ENCODE results near the gene MLKL. TPM values are rescaled to one million over a fixed set of nuclear protein-coding genes. Genes with fewer than 3 reads are reported as not detected.
"Not testable (repeated sequence)": the region's sequence is repeated elsewhere in the genome, so short reads cannot be mapped to it uniquely, and the experiment has no call there.

The MLKL gene
- total RNA-seq, 1 experiment from 2014 or later = 50.0 TPM

DNA sequence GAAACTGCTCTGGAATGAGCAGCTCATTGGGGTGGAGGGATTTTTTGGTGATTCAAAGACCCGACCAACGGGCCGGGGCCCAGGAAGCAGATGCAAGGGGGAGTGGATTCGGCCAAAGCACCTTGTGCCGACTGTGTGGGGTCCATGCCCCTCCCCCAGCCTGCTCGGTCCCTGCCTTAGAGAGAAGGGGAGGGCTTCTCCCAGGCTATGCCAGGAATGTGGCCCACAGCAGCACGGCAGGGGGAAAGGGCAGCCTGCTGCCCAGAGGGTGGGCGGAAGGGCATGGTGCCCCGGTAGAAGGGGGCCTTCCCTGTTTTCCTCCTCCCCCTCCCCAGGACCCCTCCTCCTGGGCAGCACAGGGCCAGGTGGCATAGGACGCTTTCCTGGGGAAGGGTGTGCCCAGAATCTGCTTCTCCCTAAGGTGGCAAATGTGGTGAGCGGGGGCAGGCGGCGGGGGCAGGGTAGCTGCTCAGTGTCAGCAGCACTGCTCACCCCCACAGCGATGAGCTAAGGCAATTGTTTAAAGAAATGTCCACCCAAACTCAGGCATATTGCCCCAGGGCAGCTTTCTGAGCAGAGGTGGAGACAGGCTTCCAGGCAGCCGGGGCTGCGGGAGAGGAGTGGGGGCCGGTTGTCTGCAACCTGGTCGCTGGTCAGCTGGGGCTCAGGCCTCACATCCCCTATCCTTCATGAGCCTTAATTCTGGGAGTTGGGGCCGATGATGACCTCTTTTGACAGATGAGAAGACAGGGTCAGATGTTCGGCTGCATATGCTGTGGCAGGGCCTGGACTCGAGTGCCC is 33.9 kb upstream of the MLKL start:
- DNase-seq (ENCODE audit: extremely low read depth, low read depth) = no peak

DNA sequence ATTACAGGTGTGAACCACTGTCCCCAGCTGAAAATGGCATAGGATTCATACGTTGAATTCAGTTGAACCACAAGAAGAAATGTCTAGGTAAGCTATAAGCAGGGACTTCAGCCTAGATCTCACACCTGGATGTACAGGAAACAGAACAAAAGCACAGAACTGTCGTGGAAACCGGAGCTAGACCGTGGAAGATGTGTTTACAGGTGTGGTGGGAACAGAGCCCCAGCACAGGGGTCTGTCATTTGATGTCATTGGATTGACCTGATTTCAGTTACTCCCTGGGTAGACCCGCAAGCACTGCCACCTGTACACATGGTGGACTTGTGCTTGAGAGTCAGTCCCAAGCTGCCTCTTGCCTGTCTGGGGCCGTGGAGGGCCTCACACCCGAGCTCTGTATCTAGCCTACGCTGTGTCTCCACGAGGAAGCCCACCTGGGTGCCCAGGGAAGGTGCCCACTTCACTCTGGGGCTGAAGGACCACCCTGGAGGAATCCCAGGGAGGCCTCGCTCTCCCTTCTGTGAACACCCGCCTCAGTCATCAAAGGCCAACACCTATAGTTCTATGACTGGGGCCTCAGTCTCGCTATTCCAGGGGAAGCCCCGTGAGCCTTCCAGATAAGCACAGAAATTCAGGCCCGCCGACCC is 32.2 kb upstream of the MLKL start:
- no peak for DNase-seq (ENCODE audit: extremely low read depth, low read depth)

DNA sequence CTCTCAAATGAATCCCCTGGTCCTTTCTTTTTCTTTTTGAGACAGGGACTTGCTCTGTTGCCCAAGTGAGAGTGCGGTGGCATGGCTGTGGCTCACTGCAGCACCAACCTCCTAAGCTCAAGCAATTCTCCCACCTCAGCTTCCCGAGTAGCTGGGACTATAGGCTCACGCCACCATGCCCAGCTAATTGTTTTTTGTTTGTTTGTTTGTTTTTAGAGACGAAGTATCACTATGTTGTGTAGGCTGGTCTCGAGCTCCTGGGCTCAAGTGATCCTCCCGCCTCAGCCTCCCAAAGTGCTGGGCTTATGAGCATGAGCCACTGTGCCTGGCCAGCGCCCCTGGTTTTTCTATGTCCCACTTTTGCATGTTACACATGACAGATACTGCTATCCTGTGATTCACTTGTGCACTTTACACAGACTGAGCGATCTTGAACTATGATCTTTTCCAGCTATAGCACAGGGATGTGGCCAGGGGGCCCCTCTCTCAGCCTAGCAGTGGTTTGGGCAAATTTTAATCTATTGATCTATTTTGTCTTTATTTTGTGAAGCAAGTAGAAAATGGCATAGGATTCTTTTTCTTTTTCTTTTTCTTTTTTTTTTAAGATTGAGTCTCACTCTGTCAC is 31.3 kb upstream of the MLKL start:
- DNase-seq (ENCODE audit: extremely low read depth, low read depth) = no peak

DNA sequence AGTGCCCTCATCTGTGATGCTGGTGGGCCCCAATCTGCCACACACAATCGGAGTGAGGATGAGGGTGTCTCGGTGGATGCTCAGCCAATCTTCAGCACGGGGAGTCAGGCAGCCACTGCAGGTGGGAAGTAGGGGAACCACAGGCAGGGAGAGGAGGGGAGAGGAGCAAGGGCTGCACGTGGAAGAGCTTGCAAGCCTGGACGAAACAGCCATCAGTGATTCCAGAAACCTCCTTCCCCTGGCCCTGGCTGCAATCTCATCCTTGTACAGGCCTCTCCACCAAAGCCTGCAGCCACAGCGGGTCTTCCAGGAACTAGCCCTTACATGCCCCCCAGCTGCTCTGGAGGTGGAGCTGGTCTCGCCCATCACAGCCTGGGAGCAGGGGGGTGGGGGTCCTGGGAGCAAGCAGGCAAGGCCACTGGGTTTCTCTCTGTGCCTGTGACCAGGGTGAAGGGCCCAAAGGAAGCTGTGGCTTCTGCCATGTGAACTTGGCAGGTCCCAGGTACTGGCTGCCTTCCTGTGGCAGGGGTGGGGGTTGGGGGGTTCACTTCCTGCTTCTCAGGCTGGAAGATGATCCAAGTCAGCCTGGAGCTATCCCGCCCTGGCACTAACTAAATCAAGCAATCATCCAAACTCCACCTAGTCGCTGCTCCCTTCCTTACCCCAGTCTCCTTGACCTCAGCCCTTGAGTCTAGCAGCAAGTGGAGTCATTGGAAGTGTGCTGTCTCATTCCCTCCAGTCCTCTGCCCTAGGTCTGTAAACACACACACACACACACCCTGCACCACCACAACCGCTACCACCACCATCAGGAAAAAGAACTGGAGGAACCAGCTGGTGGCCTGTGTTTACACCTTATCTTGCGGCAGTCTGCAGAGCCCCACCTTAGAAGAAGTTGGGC is 29.4 kb upstream of the MLKL start:
- no peak for DNase-seq (ENCODE audit: extremely low read depth, low read depth)

DNA sequence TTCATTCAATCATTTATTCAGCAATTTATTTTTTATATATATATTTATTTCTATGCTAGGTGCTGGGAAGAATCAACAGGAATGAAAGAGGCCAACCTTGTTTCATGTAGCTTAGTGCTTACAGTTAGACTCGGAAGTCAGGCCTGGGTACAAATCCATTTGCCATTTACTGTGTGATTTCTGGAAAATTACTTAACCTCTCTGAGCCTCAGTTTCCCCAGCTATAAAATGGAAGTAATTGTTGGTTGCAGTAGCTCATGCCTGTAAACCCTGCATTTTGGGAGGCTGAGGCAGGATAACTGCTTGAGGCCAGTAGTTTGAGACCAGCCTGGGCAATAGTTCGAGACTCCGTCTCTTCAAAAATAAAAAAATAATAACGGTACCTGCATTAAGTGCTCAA is 27.2 kb upstream of the MLKL start:
- no peak for DNase-seq (ENCODE audit: extremely low read depth, low read depth)

DNA sequence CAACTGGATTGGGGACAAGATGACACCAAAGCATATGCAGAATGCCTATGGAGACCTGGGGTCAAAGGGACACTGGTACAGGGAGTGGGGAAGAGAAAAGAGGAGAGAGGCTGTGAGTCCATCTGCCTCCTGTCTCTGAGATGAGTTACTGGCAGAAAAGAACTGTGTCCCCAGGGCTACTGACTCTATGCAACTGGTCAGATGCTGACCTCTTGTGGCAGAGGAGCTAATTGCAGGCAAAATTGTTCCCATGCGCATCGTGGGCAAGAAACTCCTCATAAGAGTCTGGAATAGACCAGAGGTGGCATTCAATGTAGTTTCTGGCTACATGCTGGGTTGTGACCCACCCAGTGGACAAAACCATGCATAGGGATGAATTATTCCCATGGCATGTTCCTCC is 26.1 kb upstream of the MLKL start:
- no peak for DNase-seq (ENCODE audit: extremely low read depth, low read depth)

DNA sequence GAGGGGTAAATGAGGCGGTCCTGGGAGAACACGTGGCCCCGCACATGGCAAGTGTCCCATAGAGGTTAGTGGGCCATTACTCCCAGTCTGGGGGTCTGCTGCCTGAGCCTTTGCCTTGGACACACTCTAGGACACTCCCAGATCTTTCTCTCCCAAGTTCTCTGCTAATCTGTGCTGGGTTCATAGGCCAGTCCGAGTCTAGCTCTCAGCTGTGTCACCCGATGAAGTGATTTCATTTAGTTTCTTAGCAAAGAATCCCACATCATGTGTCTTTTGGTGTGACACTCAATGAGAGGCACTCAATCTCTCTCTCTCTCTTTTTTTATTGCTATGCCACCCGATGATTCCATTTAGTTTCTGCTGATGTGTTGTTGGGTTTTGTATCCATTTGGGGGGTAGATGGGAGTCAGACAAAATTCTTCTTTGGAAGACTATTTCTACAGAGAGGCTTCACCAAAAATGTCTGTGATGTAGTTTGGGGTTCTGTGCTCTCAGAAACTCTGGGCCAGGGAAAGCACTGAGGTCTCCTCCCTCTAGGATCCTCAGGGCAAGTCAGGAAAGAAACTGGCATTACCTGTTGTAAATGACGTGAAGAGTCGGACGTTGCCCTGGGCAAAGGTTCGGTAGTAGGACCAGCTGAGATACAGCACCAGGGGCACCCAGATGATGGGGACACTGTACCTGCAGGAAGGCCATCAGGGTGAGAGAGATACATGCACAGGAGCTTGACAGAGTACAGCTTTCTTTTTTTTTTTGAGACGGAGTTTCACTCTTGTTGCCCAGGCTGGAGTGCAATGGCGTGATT is 25.2 kb upstream of the MLKL start:
- no peak for DNase-seq (ENCODE audit: extremely low read depth, low read depth)

DNA sequence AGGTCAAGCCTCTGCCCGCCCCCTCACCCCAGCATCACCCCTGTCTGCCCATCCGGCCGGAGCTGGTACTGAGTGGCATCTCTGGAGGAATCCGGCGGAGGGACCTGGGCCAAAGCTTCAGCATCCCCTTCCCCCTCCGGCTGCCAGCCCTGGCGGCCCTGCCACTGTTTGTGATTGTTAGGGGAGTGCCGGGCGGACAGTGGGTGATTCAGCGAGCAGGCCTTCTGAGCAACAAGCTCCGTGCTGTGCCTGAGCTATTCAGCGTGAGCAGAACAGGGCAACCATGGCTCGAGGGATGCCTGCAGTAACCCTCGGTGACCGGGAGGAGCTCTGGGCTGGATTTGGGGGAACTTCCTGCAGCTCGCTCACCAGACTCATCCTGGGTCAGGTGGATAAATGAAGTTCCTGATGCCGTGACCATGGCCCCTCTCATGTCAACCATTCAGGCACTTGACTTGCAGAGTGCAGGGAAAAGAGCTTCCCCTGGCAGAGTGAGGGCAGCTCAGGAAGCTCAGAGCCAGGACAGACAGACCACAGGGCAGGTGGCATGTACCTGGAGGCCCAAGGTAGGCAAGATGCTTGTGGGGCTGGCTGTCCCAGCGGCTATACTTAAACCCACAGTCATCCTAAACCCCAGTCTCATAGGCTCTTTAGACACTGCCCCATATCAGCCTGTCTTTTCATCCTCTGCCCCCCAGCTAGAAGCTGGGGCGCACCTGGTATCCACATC is 24.3 kb upstream of the MLKL start:
- DNase-seq (ENCODE audit: extremely low read depth, low read depth) = peak; percentile 38

DNA sequence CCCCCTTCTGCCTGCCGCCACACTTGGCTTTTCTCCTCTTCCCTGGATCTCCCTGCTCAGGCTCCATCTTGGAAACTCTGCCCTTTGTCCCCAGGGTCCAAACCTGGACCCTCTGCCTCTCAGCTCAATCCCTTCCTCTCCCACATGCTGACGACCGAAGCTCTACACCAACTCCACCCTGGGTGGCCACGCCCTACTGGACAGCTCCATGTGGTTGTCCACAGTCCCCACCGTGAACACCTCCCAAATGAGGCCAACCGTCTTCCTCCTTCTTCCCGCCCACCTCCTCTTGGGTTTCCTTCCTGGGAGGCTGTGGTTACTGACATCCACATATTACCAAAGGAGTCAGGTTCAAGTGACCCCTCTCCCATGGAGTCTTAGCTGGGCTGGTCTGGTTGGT is 22.6 kb upstream of the MLKL start:
- no peak for DNase-seq (ENCODE audit: extremely low read depth, low read depth)

DNA sequence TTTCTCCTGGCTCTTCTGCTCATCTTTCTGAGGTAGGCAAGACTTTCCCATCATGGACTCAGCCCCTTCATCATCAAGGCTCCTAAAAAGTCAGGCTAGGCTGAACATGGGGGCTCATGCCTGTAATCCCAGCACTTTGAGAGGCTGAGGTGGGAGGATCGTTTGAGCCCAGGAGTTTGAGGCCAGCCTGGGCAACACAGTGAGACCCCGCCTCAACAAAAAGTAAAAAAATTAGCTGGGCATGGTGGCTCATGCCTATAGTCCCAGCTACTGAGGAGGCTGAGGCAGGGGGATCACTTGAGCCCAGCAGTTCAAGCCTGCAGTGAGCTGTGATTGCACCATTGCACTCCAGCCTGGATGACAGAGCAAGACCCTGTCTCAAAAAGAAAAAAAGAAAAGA is 21.5 kb upstream of the MLKL start:
- not testable (repeated sequence) for DNase-seq (ENCODE audit: extremely low read depth, low read depth)

DNA sequence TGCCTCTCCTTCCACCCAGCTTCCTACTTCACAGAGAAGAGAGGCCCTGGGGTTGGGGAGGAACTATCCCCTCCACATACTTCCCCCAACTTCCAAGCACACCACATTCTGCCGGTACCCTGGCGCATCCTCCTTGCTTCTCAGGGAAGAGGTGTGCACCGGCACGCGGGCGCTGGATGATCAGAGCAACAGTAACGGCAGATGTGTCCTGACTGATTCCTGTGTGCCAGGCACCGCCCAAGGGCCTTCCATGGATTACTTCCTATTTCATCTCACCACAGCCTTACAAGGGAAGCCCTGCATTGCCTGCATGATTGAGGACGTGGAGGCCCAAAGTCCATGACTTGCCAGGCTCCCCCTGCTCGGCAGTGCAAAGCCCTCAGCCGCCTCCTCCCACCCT is 21.1 kb upstream of the MLKL start:
- no peak for DNase-seq (ENCODE audit: extremely low read depth, low read depth)

DNA sequence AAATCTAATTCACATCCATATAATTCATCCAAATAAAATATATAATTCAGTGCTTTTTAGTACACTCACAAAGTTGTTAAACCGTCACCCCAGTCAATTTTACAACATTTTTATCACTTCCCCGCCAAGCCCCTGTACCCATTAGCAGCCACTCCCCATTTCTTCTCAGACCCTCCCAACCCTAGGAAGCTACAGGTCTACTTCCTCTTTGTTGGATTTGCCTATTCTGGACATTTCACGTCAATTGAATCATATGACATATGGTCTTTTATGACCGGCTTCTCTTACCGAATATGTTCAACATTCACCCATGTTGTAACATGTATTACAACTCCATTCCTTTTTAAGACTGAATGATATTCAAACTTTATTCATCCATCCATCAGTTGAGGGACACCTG is 19.9 kb upstream of the MLKL start:
- no peak for DNase-seq (ENCODE audit: extremely low read depth, low read depth)

DNA sequence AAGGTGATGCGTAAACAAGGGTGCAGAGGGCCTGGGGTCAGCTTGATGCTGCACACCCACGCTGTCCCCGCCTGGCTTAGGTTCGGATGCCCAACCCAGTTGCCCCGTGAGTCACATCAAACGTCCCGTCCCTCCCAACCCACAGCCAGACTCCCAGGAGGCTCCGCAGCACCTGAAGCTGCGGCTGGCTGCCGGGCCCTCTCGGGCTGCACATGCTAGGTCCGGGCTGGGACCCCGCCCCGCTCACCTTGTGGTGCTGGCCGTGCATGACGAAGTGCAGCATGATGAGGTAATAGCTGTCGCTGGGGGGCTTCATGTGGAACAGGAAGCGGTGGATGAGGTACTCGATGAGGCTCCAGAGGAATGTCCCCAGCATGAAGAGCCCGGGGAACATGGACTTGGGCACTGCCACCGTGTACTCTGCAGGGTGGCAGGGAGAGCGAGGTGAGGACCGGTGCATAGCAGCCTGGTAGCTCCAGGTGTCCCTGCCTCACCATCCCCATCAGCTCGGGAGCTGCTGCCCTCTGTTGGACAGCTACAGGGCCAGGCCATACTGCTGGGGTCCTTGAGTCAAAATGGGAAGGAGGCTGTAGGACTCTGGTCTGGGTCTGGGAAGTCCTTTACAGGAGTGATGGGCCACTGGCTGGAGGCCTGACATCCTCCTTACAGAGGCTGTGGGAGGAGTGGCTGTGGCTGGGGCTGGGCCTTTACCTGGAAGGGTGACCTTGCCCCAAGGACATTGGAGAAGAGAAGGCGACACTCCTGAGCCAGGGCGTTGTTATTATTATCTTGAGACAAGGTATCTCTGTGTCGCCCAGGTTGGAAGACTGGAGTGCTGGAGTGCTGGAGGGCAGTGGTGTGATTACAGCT is 18.3 kb upstream of the MLKL start:
- no peak for DNase-seq (ENCODE audit: extremely low read depth, low read depth)

DNA sequence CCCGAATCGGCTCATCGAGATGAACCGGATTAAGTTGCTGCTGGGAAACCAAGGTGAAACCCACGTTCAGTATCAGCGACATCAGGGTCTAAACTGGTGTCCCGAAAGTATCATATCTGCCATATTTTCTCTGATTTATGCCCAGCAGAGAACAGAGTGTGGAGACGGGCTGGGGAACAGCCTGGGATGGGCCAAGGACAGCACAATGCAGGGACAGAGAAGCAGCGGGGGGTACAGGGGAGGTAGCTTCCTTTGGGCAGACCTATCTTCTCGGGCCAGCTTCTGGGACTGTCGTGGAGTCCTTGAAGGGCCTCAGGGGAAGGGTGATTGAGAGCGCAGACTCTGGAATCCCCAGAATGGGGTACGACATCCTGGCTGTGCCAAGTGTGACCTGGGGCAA is 17.5 kb upstream of the MLKL start:
- no peak for DNase-seq (ENCODE audit: extremely low read depth, low read depth)

DNA sequence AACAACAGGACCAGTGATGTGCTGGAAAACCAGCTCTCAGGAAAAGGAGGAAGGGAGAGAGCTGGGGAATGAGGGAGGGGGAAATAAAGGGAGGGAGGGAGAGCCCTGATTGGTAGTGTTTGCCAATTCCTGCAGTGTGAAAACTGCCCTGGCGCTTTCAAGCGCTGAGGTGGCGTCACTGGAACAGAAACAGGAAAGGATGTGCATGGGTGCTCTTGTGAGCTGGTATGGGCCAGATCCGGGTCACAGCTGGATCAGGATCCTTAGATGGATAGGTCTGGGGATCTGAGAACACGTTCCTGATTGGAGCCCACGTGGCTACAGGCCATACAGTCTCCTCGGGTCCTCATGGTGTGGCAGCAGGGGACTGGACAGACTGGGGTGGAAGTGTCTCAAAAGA is 16.7 kb upstream of the MLKL start:
- DNase-seq (ENCODE audit: extremely low read depth, low read depth) = no peak

DNA sequence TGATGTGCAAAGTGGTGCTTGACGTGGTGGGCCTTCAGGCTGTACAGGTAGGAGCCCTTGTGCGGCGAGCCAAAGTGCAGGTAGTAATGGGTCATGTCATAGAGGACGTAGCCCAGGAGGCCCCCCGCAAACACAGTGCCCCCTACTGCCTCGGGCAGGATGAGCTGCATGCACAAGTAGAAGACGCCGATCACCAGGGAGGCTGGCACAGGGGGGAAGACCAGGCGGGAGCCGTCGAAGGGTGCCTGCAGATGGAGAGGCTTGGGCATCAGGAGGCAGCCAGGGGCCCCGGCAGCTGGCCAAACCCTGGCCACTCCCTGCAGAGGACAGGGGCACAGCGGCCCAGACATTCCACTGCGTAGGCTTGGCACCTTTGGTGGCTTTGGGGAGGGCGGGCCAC is 15.7 kb upstream of the MLKL start:
- no peak for DNase-seq (ENCODE audit: extremely low read depth, low read depth)

DNA sequence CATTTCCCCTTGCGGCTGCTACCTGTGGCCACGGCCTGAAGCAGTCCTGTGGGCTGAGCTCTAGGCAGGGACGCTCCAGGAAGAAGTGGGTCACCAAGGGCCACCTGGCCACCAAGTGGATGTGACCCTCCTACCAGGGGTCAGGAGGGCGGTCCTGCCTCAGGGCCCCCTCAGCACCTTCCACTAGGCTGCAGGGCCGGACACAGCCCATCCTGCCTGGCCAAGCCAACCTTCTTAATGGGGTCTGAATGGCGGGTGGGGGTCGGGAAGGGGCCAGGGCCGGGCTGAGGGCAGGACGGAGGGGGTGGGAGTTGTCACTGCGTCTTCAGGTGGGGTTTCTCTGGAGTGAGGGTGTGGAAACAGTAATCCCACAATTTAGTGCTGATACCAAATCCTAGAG is 13.2 kb upstream of the MLKL start:
- no peak for DNase-seq (ENCODE audit: extremely low read depth, low read depth)

DNA sequence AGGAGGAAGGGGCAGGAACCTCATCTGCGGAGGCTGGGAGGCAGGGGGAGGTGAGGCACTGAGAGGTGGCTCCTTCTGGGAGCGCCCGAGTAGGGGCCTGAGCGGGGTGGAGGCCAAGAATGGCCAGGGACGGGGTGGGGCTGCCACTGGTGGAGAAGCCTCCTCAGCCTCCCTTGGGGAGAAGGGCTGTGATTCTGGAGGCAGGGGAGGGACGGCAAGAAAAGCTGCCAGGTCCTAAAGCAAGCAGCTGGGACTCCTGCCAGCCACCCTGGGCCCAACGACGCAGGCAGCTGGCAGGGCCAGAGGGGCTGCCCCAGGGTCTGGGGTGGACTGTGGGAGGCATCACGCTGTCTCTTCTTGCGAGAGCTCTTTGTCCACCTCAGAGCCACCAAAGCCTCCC is 12.7 kb upstream of the MLKL start:
- DNase-seq (ENCODE audit: extremely low read depth, low read depth) = no peak

DNA sequence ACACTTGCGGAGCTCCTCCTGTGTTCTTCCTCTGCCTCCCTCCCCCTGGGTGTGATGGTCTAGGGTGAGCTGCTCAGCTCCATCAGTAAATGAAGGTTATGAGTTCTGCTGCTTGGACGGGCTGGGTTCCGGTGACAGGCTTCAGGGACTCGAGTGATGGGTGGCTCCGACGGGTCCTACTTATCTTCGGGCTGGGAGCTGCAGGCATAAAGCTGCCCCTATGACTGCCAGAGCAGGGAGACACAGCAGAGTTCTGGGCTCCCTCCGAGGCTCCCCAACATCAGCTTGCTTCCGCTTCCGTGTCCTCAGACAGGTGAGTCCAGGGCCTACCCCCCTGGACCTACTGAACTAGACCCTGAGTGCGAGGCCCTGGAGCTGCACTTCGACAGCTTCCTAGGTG is 11.3 kb upstream of the MLKL start:
- no peak for DNase-seq (ENCODE audit: extremely low read depth, low read depth)
